ENCODE measurements around the gene HES4. TPM values are rescaled to one million over a fixed set of nuclear protein-coding genes. Genes with fewer than 3 reads are reported as not detected.

Gene HES4
- total and polyA plus RNA-seq, 2 of the 13 experiments (the other 11 are each of a cell fraction or from before 2014, with no cell fraction given): 8.8 to 10.6 TPM

DNA sequence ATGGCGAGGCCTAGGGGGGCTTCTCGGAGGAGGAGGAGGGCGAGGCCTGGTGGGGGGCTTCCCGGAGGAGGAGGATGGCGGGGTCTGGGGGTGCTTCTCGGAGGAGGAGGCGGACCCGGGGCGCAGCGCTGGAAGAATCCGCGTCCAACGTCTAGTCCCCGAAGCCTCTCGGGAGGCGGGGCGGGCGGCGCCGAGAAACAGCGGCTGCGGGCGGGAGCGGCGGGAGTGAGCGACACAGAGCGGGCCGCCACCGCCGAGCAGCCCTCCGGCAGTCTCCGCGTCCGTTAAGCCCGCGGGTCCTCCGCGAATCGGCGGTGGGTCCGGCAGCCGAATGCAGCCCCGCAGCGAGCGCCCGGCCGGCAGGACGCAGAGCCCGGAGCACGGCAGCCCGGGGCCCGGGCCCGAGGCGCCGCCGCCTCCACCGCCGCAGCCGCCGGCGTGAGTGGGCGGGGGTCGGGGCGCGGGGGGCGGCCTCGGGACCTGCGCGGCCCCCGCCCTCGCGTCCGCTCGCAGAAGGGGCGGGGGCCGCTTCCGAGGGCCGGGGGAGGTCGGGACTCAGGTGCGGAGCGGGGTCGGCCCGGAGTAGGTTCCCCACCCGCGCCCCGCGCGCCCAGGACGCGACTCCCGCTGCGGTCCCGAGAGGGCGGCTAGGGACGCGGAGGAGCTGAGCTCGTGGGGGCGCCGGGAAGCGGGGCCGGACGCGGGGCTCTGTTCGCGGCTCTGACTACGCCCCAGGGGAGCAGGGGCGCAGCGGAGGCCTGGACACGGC lies 39.4 kb downstream of the HES4 start, which contains the start of gene KLHL17 (continued):
- TF ChIP-seq, protein P1, sequence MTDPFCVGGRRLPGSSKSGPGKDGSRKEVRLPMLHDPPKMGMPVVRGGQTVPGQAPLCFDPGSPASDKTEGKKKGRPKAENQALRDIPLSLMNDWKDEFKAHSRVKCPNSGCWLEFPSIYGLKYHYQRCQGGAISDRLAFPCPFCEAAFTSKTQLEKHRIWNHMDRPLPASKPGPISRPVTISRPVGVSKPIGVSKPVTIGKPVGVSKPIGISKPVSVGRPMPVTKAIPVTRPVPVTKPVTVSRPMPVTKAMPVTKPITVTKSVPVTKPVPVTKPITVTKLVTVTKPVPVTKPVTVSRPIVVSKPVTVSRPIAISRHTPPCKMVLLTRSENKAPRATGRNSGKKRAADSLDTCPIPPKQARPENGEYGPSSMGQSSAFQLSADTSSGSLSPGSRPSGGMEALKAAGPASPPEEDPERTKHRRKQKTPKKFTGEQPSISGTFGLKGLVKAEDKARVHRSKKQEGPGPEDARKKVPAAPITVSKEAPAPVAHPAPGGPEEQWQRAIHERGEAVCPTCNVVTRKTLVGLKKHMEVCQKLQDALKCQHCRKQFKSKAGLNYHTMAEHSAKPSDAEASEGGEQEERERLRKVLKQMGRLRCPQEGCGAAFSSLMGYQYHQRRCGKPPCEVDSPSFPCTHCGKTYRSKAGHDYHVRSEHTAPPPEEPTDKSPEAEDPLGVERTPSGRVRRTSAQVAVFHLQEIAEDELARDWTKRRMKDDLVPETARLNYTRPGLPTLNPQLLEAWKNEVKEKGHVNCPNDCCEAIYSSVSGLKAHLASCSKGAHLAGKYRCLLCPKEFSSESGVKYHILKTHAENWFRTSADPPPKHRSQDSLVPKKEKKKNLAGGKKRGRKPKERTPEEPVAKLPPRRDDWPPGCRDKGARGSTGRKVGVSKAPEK (CRISPR knock-in tag; IDR thresholded peaks at IDR 0.05; ENCODE audit: borderline replicate concordance): no peak
- no peak for TF ChIP-seq RAD51 (IDR thresholded peaks at IDR 0.05; ENCODE audit: borderline replicate concordance)
- TF ChIP-seq PHF20 (CRISPR knock-in tag; IDR thresholded peaks at IDR 0.05): peak; percentile 27; the same call in 1 of the 2 replicates
- TF ChIP-seq, protein P2, sequence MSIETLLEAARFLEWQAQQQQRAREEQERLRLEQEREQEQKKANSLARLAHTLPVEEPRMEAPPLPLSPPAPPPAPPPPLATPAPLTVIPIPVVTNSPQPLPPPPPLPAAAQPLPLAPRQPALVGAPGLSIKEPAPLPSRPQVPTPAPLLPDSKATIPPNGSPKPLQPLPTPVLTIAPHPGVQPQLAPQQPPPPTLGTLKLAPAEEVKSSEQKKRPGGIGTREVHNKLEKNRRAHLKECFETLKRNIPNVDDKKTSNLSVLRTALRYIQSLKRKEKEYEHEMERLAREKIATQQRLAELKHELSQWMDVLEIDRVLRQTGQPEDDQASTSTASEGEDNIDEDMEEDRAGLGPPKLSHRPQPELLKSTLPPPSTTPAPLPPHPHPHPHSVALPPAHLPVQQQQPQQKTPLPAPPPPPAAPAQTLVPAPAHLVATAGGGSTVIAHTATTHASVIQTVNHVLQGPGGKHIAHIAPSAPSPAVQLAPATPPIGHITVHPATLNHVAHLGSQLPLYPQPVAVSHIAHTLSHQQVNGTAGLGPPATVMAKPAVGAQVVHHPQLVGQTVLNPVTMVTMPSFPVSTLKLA (IDR thresholded peaks at IDR 0.05): no peak
- TF ChIP-seq ZNF160 (CRISPR knock-in tag; IDR thresholded peaks at IDR 0.05): no peak
- no peak for TF ChIP-seq WIZ (CRISPR knock-in tag; IDR thresholded peaks at IDR 0.05)
- TF ChIP-seq ETV6 (CRISPR knock-in tag; conservative IDR thresholded peaks at IDR 0.05): no peak
- no peak for TF ChIP-seq ZNF780A (CRISPR knock-in tag; IDR thresholded peaks at IDR 0.05)
- no peak for TF ChIP-seq NCOA1 (CRISPR knock-in tag; IDR thresholded peaks at IDR 0.05)
- TF ChIP-seq, protein P3, sequence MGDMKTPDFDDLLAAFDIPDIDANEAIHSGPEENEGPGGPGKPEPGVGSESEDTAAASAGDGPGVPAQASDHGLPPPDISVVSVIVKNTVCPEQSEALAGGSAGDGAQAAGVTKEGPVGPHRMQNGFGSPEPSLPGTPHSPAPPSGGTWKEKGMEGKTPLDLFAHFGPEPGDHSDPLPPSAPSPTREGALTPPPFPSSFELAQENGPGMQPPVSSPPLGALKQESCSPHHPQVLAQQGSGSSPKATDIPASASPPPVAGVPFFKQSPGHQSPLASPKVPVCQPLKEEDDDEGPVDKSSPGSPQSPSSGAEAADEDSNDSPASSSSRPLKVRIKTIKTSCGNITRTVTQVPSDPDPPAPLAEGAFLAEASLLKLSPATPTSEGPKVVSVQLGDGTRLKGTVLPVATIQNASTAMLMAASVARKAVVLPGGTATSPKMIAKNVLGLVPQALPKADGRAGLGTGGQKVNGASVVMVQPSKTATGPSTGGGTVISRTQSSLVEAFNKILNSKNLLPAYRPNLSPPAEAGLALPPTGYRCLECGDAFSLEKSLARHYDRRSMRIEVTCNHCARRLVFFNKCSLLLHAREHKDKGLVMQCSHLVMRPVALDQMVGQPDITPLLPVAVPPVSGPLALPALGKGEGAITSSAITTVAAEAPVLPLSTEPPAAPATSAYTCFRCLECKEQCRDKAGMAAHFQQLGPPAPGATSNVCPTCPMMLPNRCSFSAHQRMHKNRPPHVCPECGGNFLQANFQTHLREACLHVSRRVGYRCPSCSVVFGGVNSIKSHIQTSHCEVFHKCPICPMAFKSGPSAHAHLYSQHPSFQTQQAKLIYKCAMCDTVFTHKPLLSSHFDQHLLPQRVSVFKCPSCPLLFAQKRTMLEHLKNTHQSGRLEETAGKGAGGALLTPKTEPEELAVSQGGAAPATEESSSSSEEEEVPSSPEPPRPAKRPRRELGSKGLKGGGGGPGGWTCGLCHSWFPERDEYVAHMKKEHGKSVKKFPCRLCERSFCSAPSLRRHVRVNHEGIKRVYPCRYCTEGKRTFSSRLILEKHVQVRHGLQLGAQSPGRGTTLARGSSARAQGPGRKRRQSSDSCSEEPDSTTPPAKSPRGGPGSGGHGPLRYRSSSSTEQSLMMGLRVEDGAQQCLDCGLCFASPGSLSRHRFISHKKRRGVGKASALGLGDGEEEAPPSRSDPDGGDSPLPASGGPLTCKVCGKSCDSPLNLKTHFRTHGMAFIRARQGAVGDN (CRISPR knock-in tag; IDR thresholded peaks at IDR 0.05): no peak; the same call in none of the 2 replicates
- no peak for TF ChIP-seq NR2F1 (CRISPR knock-in tag; IDR thresholded peaks at IDR 0.05)
- TF ChIP-seq TAF1 (CRISPR knock-in tag; IDR thresholded peaks at IDR 0.05): peak; percentile 40; the same call in 1 of the 2 replicates
- TF ChIP-seq, protein P4, sequence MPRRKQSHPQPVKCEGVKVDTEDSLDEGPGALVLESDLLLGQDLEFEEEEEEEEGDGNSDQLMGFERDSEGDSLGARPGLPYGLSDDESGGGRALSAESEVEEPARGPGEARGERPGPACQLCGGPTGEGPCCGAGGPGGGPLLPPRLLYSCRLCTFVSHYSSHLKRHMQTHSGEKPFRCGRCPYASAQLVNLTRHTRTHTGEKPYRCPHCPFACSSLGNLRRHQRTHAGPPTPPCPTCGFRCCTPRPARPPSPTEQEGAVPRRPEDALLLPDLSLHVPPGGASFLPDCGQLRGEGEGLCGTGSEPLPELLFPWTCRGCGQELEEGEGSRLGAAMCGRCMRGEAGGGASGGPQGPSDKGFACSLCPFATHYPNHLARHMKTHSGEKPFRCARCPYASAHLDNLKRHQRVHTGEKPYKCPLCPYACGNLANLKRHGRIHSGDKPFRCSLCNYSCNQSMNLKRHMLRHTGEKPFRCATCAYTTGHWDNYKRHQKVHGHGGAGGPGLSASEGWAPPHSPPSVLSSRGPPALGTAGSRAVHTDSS (CRISPR knock-in tag; conservative IDR thresholded peaks at IDR 0.05): no peak
- no peak for TF ChIP-seq ZNF747 (CRISPR knock-in tag; IDR thresholded peaks at IDR 0.05; ENCODE audit: borderline replicate concordance)
- TF ChIP-seq SNAPC2 (CRISPR knock-in tag; IDR thresholded peaks at IDR 0.05): no peak
- no peak for TF ChIP-seq MAFK (conservative IDR thresholded peaks at IDR 0.05 in 1 of 2, IDR thresholded peaks at IDR 0.05 in 1 of 2; ENCODE audit: low read length in 2 of 2)
- no peak for TF ChIP-seq SMAD3 (CRISPR knock-in tag; IDR thresholded peaks at IDR 0.05)
- TF ChIP-seq DNMT3B (CRISPR knock-in tag; conservative IDR thresholded peaks at IDR 0.05): no peak

Measured in HepG2 (cell line).